Measurements from ENCODE around the gene SHISA8.
"Not testable (repeated sequence)": the region's sequence is repeated elsewhere in the genome, so short reads cannot be mapped to it uniquely, and the experiment has no call there.

Gene SHISA8

GRCh38 chr22:41898645-41899044 is 16.2 kb downstream of the SHISA8 start:
- no peak for FAIRE-seq

GRCh38 chr22:41893591-41894375 is 21.1 kb downstream of the SHISA8 start:
- no peak for FAIRE-seq

- no peak for FAIRE-seq
Measured at GRCh38 chr22:41892721-41893120, 22.2 kb downstream of the SHISA8 start.

DNA sequence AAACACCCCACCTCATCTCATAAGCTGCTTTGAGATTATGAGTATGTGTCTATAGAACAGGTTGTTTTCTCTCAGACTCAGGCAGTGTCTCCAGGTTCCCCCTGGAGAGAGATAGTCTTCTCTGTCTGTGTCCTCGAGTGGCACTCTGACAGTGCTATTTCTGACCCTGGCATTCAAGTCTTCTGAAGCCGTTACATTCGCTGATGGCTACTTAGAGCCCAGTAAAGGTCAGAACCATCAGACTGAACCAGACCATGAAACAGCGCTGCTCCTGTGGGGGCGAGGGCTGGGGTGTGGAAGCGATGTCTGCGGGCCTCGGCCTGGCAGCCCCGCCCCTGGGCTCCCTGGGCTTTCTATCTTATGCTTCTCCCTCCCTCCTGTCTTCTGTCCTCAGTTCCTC is 23.5 kb downstream of the SHISA8 start:
- no peak for FAIRE-seq

- FAIRE-seq: no peak
Measured at GRCh38 chr22:41888627-41889200, 26.2 kb downstream of the SHISA8 start.

DNA sequence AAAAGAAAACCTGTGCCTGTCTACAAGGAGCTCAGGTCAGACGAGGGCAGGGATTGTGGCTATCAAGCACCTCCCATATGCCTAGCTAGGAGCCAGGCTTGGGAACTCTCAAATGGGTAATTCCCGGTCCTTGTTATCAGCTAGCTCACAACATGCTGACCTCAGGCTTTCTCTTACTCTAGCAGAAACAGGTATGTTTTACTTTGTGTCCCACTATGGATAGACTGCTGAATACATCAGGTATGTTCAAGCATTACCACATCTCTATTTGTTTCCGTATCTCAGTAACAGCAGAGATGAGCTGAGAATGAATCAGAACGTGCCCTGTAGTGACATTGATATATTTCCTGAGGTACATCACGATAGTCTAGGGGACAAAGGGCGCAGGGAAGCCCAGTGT is 29.4 kb downstream of the SHISA8 start:
- FAIRE-seq: no peak

- no peak for FAIRE-seq
Measured at GRCh38 chr22:41885116-41885515, 29.8 kb downstream of the SHISA8 start.

DNA sequence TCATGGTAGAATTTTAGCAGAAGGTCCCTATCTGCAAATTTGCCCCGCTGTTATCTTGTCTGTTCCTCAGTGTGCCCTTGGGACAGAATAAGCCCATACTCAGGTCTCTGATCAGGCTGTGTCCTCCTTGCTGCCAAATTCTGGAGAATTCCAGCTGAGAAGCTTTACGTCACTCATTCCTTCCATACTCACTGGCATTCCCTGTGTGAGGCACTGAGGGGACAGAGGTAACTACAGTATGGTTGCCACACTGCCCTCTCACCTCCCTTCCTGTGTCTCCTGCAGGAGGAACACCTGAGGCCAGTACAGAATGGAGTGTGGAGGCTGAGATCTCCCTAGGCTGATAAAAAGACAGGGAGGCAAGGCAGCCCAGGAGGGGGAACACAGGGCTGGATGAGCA is 31.5 kb downstream of the SHISA8 start:
- FAIRE-seq: no peak

DNA sequence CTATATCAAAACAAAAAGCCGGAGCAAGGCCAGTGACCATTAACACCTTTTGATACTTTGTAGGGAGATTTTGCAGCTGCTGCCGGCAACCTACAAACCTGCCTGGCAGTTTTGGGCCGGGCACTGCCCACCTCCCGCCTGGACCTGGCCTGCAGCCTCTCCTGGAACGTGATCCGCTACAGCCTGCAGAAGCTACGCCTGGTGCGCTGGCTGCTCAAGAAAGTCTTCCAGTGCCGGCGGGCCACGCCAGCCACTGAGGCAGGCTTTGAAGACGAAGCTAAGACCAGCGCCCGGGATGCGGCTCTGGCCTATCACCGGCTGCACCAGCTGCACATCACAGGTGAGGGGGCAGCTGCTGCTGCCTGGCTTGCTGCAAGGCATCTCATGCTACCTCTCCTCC is 34.2 kb downstream of the SHISA8 start:
- no peak for FAIRE-seq

GRCh38 chr22:41876675-41877074 is 38.2 kb downstream of the SHISA8 start:
- no peak for FAIRE-seq

GRCh38 chr22:41876275-41876674 is 38.6 kb downstream of the SHISA8 start:
- FAIRE-seq: no peak

DNA sequence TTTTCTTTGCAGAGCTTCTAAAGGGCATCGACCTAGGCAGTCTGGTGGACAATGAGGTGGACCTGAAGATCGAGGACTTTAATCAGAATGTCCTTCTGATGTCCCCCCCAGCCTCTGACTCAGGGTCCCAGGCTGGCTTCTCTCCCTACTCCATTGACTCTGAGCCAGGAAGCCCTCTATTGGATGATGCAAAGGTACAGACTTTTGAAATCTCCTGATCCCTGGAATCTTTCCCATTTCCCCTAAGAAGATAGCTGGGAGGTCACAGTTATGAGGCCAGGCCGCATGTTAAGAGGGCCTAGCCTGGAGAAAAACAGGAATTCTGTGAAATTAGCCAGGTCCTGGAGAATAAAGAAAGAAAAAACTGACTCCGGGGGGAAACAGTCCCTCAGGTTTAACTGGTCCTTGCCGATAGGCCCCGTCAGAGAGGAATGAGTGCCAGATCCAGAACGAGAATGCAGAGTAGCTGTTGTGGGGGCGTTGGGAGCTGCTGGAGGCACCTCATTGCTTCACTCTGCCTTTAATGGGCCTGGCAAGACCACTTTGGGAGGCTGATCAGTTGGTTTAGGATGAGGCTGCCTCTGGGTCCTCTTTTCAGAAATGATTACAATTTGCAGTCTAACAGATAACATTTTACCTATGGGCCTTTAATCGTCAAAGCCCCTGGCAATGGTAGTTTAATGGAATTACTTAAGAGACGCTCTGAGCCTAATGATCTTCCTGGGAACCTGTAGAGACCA is 39.2 kb downstream of the SHISA8 start:
- no peak for FAIRE-seq

- no peak for FAIRE-seq
Measured at GRCh38 chr22:41874090-41874489, 40.8 kb downstream of the SHISA8 start.

- no peak for FAIRE-seq
Measured at GRCh38 chr22:41873391-41873790, 41.5 kb downstream of the SHISA8 start.

DNA sequence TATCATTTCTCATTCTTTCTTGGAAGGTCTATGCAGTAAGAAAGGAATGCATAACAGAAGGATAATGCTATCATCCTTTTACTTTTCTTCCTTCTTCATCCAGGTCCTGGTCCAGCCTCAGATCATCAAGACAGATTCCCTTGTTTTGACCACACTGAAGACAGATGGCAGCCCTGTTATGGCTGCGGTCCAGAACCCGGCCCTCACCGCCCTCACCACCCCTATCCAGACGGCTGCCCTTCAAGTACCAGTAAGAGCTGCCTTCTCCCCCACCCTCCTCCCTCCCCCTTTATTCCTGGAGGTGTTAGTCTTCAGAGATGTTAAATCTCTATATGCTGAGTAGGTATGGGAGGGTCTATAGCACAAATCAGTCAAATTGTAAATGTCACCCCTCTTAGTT is 44.1 kb downstream of the SHISA8 start:
- FAIRE-seq: no peak

- FAIRE-seq: not testable (repeated sequence)
Measured at GRCh38 chr22:41870081-41870480, 44.8 kb downstream of the SHISA8 start.

DNA sequence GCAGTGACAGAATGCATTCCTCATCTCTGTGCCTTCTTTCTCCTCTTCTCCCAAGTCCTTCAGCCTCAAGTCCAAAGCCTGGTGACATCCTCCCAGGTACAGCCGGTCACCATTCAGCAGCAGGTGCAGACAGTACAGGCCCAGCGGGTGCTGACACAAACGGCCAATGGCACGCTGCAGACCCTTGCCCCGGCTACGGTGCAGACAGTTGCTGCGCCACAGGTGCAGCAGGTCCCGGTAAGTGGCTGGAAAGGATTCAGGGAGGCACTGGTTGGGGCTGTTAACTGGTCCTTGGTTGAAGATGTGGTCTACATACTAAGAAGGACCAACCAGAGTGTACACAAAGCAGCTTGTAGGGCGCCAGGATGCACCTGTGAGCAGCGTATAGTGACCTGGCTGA is 46.3 kb downstream of the SHISA8 start:
- FAIRE-seq: no peak

DNA sequence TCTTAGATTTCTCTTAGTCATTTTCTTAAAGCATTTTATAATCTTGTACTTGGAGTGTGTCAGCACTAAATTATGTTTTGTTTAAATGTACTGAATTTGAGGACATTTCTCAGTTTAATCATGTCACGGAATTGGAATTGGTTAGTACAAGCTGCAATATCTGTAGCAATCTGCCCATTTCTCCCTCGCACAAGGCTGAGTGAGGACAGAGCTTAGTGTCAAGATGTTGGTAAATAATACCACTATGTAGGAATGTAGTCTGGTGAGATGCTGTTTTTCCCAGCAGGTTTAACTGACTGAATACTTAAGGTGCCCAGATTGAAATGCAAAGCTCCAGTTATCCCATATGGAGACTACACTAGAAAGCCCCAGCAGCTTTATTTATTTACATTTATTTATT is 51.4 kb downstream of the SHISA8 start:
- FAIRE-seq: no peak

DNA sequence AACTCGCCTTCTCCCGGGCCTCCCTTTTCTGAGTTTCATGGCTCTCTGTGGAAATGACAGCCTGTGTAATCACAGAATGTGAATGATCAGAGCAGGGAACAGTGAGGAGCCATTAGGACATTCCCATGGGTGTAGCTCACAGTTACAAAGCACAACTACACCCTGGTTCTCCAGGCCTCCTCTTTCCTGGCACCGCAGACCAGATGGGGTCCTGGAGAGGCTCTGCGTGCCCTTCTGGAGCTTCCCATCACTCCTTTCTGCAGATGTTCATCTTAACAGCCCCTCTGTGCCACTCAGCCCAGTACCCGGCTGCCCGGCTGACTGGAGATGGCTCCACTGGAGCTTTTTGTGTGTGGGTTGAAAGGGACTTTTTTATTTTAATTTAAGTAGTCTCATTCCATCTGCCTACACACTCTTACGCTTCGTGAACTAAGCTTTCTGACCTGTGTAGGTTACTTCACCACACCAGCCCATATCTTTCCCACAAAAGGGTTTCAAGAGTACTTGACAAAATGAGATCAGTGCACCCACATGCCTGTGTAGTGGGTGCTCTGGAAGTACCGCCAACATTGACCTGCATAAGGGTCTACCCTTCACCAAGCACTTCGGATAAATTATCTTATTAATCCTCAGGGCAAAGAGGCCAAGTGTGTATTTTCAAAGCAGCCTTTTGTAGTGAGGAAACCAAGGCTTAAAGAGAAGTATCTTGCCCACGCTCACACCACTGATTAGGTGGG is 52.2 kb downstream of the SHISA8 start:
- no peak for FAIRE-seq

DNA sequence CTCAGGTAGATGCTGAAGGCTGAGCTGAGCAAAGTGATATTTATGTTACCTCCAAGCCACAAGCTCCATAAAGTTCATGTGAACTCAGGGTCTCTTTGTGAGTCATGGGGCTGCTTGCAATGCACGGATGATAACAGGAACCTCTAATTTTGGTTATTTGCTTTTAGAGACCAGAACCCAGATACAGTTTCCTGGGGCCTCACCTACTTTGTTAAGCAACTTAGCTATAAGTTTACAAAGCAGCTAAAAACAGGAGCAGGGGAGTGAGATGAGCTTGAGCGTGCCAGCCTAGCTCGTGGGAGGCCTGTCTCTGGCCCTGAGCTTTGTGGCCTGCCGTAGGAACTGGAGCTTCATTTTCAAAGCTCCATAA is 52.7 kb downstream of the SHISA8 start:
- no peak for FAIRE-seq

Data from A204.1 (cell line).